MM.1S (cell line): ENCODE results near the gene CA10.

ENCODE experiments used
- EZH2 ChIP-seq: fragments of 300-600 bp; sonication (generic); optimal IDR thresholded peaks from 2 replicates; pipeline ENCODE3; 2017; ENCODE audit warnings: low read depth, mild to moderate bottlenecking, antibody characterized with exemption, low read length, mixed read lengths
- EZH2phosphoT487 ChIP-seq: fragments of 300-600 bp; sonication (generic); IDR thresholded peaks from 2 replicates; pipeline ENCODE4 v1.6.1; 2018; ENCODE audit warnings: antibody characterized with exemption, low read length
- TF ChIP-seq, protein P1 (sequence below): fragments of 300-600 bp; sonication (generic); IDR thresholded peaks from 2 replicates; pipeline ENCODE4 v1.5.1; 2016; ENCODE audit warnings: antibody characterized with exemption, low read length, mixed read lengths

DNA sequence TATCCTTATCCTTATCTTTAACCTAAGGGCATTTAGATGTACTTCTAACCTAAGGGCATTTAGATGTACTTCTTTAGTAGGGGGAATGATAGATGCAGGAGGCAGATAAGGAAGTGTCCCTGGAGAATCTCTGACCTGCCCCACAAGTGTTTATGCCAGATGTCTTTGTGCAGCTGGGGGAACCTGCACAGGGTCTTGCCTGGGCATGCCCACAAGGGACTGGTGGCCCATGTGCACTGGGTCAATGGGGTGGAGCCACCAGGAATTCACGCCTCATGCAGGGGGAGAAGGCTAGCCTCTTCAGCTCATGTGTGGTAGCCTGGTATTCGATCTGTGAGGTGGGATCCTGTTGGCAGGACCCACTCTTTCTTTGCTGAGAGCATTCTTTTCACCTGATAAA is 38.0 kb downstream of the CA10 start:
- TF ChIP-seq, protein P1, sequence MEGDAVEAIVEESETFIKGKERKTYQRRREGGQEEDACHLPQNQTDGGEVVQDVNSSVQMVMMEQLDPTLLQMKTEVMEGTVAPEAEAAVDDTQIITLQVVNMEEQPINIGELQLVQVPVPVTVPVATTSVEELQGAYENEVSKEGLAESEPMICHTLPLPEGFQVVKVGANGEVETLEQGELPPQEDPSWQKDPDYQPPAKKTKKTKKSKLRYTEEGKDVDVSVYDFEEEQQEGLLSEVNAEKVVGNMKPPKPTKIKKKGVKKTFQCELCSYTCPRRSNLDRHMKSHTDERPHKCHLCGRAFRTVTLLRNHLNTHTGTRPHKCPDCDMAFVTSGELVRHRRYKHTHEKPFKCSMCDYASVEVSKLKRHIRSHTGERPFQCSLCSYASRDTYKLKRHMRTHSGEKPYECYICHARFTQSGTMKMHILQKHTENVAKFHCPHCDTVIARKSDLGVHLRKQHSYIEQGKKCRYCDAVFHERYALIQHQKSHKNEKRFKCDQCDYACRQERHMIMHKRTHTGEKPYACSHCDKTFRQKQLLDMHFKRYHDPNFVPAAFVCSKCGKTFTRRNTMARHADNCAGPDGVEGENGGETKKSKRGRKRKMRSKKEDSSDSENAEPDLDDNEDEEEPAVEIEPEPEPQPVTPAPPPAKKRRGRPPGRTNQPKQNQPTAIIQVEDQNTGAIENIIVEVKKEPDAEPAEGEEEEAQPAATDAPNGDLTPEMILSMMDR = no peak
- no peak for TF ChIP-seq EZH2
- TF ChIP-seq EZH2phosphoT487 = no peak
